NCI-H2107 treated with DMSO at 0.1 percent for 48 hours (cell line): ENCODE results near the gene HOXC10.

Source experiments
- DNase-seq: peaks from one replicate; lab custom pipeline; 2025; ENCODE audit not compliant: unreplicated experiment; lab: John Stamatoyannopoulos, UW

The HOXC10 gene

DNA sequence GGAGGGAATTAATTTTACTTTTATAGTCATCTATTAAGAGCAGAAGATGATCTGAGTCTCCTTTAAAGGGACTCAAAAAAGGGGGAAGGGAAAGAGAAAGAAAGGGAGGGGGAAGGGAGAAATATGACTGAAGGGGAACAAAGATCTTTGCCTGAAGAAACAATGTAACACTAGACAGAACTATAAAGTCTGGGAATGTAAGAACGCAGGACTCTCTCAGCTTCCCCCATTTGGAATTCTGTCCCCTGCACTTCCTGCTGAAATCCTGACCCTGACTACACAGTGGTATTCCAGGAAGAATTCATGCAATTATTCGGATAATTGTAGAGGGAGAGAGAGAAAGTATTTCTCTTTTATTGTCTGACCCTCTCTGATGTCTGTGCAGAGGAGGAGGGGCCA, 20.6 kb upstream of the HOXC10 start:
- DNase-seq = no peak

DNA sequence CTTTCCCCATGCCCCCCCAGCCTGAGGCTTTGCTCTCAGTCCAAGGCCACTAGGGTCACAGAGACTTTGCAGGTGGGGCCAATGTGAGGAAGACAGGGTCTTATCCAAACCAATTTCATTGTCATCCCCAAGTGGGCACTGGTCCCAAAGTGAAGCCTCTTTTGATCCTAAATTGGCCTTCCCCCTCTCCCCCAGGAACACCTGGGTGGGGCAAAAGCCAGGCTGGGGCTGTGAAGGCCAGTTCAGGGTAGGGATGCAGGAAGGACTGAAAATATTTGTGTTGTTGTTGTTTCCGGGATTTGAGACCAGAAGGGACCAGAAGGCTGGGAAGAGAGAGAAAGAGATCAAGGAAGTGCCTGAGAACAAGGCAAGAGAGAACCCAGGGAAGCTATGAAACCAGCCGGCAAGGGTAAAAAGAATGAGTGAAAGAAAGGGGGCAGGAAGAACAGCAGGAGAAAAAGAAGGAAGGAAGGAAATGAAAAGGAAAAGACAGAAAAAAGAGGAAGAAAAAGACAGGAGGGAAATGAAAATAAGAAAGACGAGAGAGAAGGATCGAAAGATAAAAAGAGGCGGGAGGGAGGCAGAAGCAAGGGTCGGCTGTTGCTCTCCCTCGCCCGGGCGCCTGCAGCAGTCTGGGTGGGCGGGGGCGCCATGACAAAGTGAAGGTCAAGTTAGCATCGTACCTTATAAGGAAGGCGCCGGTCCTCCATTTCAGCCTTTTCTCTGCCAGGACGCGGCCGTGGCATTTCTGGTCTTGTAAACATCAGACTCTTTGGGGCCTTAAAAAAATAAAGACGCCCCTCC, 19.5 kb upstream of the HOXC10 start:
- DNase-seq = no peak

- DNase-seq = no peak
Measured at GRCh38 chr12:53966085-53966384, 18.9 kb upstream of the HOXC10 start.

DNA sequence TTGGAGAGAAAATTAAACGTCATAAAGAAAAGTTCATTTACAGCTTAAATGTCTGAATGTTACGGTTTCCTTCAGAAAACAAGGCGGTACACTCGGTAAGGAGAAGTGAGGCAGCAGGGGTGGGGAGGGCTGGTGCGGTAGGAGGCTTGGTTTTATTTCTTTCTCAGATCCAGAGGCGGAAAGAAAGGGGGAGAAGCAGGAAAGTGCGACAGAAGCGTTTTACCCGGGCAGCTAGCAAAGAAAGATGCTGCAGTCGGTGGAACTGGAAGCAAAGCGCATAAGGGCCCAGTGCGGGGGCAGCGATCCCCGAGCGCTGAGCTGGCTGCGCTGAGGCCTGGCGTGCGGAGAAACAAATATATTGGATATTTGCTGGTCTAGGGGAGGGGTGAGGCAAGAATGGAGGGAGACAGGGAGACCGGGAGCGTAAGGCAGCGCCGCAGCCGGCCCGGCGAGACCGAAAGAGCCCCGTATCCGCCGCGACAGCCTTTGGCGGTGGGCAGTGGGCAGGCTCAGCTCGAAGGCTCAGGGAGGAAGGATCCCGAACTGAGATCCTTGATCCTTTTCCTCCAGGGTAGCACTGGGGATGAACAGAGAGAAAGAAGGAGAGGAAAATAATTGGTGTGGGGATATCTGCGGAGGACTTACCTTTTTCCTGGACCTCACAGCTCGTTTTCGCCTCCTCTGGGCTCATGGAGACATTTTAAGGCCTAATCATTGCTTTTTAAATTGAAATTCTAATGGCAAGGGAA, 18.4 kb upstream of the HOXC10 start:
- DNase-seq = no peak

GRCh38 chr12:53967421-53967925, 17.5 kb upstream of the HOXC10 start:
- DNase-seq = no peak

DNA sequence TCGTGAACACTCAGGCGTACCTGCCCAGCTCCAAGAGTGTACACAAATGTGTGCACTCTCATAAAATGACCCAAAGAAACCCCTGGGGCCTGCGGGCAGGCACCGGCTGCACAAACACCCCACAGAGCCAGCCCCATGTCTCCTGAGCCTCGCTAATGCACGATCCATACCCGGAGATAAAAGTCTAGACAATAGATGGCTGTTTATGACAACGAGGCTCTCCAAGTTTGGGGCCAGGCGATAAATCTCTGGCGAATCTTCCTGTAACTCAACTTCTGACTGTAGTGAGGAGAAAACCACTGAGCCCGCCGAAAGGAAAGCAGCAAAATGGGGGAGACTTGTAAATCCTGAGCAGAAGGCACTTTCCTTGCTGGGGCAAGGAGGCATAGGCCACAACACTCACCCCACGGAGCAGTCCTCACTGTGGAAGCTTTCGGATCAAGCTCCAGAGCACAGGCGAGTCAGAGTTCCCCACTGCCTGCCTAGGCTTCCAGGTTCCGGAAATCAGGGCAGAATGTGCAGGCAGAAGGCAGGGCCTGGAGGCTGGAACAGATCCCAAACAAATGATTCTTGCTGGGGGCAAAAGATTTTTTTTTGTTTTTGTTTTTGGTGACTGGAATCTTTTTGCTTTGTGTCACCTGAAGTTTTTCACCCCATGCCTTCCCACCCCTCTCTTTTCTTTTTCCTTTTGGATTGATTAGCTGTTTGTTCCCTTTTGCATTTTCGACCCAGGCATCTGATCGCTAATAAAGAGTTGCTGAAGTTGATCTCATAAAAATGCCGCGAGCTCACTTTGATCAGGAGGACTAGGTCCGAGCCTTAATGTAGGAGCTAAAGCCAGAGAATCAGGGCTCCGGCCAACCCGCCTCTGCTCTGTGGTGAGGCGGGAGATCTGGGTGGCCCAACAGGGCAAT, 16.5 kb upstream of the HOXC10 start:
- DNase-seq = no peak

DNA sequence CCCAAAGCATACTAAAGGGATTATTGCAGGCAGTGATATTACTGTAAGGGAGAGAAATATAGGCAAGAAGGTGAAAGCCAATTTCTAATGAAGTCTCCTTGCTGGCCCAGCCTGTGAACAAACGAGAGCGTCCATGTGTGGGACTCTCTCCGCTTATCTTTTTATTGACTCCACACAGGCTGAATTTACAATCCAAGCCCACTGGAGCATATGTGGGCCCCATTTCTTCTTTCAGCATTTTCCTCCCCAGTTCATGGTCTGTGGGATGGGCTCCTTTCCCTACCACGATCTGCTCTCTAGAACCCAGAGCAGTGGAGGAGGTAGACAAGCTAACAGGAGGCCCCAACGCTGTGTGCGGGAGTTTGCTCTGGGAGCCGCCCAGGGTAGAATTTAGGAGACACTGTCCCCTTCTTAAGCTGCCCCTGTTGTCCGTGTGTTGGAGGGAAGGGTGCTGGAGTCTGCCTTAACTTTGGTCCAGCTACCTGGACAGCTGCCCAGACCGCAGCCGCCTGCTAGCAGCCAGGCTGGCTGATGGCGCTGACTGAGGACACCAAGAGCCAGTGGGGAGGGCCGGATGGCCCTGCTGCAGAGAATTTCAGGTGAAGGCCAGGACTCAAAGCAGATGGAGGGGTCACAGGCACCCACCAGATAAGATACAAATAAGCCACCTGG, 15.2 kb upstream of the HOXC10 start:
- DNase-seq = no peak

DNA sequence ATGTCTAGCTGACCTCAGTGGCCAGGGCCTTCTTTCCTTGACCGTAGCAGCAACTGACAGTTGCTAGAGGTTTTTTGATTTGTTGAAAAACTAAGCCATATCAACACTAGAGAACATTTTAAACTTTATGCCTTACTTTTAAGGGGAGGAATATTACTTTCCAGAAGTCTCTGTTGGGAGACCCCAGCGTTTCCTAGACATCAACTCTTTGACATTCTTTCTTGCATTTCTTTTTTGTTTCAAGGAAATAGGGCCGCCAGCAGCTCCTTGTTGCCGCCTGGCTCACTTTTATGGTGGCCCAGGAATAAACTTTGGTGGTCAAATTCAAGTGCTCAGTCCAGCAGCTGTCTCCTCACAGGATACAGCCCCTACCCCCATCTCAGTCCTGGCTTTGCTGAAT, 14.5 kb upstream of the HOXC10 start:
- DNase-seq = no peak

DNA sequence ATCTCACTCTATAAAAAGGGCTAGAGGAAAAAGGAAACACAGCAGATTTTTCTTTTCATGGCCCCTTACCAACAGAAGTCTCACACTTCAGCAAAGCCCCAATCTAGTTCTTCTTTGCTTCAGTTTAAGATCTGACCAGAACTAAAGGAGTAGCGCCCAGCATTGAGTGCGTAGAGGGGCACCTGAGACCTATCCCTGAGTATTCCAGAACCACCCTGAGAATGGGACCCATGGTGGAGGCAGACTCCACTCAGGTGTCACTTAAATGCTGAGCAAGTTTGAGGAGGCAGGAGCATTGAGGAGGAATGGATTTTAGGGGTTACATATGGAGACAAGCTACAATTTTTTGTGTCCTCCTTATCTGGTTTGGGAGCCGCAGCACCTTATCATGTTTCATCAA, 13.8 kb upstream of the HOXC10 start:
- DNase-seq = no peak

DNA sequence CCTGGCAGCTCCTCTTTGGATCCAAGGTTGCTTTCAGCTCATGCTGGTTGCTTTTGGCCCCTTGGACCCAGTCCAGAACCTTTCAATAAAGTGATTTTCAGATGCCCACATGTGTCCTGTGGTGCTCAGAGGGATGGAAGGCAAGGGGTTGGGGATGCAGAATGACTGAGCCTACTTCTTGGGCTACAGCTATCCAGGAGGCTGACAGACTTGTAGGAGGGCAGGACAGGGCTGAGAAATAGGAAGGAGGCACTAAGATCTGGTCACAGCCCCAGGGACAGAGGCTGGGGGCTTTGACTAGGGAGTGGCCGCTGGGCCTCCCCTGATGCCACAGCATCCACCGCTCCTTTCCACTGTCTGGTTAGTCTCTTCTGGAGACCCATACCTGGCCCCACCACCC, 13.3 kb upstream of the HOXC10 start:
- DNase-seq = no peak

GRCh38 chr12:53972152-53972702, 12.7 kb upstream of the HOXC10 start:
- DNase-seq = no peak

DNA sequence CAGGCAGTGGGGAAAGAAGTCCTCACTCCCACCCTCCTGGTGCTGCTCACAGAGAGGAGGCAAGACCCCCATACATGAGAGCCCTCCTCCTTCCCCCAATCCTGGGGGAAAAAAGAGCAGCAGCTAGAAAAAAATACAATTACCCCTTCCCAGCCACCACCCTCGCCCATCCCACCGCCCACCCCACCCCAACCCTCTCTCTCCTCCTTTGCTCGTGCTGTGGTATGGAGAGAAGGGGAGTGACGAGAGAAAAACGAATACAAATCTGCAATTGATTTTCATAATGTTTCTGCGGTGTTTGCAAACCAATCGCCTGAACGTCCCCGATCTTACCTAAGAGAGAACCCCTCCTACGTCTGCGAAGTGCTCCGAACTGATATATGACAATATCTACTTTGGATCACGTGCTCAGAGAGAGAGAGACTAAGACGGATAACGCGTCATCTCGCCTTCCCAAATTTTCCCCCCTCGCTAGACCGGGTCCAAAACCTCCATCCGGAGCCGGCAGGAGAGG, 12.2 kb upstream of the HOXC10 start, which contains the start of gene HOXC11:
Gene HOXC11, plus strand, starts transcription at position 405 of the 514 bp plus-strand sequence. CDS start 116 bp downstream, outside the sequence.
- DNase-seq = no peak

DNA sequence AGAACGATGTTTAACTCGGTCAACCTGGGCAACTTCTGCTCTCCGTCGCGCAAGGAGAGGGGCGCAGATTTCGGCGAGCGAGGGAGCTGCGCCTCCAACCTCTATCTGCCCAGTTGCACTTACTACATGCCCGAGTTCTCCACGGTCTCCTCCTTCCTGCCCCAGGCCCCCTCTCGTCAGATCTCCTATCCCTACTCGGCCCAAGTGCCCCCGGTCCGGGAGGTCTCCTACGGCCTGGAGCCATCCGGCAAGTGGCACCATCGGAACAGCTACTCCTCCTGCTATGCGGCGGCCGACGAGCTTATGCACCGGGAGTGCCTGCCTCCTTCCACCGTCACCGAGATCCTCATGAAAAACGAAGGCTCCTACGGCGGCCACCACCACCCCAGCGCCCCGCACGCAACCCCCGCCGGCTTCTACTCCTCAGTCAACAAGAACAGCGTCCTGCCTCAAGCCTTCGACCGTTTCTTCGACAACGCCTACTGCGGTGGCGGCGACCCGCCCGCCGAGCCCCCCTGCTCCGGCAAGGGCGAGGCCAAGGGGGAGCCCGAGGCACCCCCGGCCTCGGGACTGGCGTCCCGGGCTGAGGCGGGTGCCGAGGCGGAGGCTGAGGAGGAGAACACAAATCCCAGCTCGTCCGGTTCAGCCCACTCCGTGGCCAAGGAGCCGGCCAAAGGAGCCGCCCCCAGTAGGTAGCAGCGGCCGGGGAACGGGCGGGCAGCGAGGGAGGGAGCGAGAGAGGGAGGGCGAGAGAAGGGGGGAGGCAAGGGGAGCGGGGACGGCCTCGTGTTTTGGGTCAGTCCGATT, 11.5 kb upstream of the HOXC10 start:
- DNase-seq = no peak

DNA sequence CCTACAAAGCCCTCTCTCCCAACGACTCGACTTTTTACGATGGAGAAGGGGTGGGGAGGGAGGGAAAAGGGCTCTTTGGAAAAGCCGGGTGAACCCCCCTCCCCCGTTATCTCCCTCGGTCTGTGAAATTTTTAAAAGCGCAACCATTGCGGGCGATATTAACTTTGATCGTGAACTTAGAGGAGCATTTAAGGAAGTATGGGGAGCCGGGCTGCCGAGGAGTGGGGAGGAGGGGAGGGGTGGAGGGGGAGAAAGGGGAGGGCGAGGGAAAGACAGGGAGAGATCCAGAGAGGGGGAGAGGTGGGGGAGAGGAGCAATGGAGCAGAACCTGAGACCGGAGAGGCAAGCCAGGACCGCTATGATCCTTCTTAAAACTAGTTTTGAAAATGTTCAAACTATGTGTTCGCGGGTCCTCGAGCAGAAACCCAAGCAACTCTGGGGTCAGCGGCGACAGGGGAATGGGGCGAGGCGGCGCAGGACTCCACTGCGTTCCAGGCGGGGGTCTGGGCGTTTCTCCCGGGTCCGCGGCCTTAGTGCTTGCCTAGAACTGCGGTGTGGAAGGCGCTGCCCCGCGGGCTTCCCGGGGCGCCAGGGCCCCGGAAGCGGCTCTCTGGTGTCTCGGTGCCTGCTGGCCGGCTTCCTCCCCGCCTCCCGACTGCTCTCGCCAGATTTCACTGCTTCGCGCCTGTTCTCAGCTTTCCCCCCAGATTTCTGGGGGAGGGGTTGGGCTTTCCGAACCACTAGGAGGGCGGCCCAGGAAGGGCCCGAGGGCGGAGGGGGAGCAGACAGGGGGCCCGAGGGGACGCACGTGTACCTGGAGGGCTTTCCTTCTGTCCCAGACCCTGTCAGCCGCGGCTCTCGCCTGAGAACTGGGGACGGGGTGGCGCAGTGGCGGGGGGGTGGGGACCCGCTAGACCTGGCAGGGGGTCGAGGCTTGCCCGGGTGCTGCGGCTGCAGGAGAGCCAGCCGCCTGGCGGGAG, 10.6 kb upstream of the HOXC10 start, which contains the start of gene HOTAIR:
Gene HOTAIR, minus strand, starts transcription at position 871 of the 980 bp plus-strand sequence.
- DNase-seq = no peak

- no peak for DNase-seq
Measured at GRCh38 chr12:53975064-53975471, 9.9 kb upstream of the HOXC10 start.

DNA sequence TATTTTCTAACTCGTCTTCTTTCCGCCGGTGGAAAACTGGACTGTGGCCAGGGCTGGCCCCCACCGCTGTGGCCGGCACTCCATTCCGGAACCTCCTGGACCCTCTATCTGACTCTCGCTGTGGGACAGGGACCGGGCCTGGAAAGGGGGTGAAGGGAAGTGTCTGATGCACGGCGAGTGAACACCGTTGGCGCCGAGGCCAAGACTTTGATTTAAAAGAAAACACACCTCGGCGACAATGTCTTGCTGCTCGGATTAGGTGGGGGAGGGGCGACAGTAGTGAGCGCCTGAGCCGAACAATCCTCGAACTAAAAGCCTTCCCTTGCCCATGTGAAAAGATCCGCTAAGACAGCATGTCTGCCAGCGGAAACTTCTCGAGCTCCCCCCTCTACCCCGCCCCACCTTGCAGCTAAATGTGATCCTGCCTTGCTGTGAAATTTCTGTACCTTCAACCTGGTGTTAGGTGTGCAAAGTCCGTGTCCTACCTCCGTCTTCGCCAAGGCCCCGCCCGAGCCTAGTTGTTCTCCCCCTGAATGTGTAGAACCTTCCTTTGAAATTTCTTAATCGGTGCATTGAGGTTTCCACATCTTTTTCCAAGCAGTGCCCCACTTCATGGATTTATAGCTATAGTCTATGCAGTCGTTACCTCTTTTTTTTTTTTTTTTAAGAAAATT, 9.3 kb upstream of the HOXC10 start:
- DNase-seq = no peak

GRCh38 chr12:53976172-53976822, 8.6 kb upstream of the HOXC10 start:
- DNase-seq = no peak
